Neural progenitor cell (in vitro differentiated cells): ENCODE data around the gene PTCD2. TPM values are rescaled to one million over a fixed set of nuclear protein-coding genes. Genes with fewer than 3 reads are reported as not detected.

Experiments used
- DNase-seq: peaks from one replicate; pipeline ENCODE4 v3.0.0-alpha.2; 2016; ENCODE audit warnings: low spot score
- H2AFZ ChIP-seq: fragments of 200-600 bp; sonication (generic); replicated peaks from 2 replicates; pipeline ENCODE4 v1.6.1; 2016; ENCODE audit warnings: antibody characterized with exemption
- H3F3A ChIP-seq: fragments of 200-600 bp; sonication (generic); 2 replicates; pipeline ENCODE4 v1.6.1; 2016; ENCODE audit warnings: antibody characterized with exemption, low read depth
- H3K27ac ChIP-seq: fragments of 200-600 bp; sonication (generic); 2 replicates; pipeline ENCODE4 v1.5.1; 2016; ENCODE audit warnings: mild to moderate bottlenecking
- H3K27me3 ChIP-seq: fragments of 200-600 bp; sonication (generic); 2 replicates; pipeline ENCODE4 v1.6.1; 2016; ENCODE audit warnings: mild to moderate bottlenecking, moderate library complexity
- H3K36me3 ChIP-seq: fragments of 200-600 bp; sonication (generic); 2 replicates; pipeline ENCODE4 v1.5.1; 2016
- H3K4me1 ChIP-seq: fragments of 200-600 bp; sonication (generic); 2 replicates; pipeline ENCODE4 v1.6.1; 2016; ENCODE audit warnings: mixed run types
- H3K4me2 ChIP-seq: fragments of 200-600 bp; sonication (generic); 2 replicates; pipeline ENCODE4 v1.6.1; 2016
- H3K4me3 ChIP-seq: fragments of 200-600 bp; sonication (generic); 2 replicates; pipeline ENCODE4 v1.5.1; 2016
- H3K79me2 ChIP-seq: fragments of 200-600 bp; sonication (generic); 2 replicates; pipeline ENCODE4 v1.6.1; 2016; ENCODE audit warnings: low read depth
- H3K9ac ChIP-seq: fragments of 200-600 bp; sonication (generic); 2 replicates; pipeline ENCODE4 v1.6.1; 2016
- H3K9me3 ChIP-seq: fragments of 200-600 bp; sonication (generic); 2 replicates; pipeline ENCODE4 v1.5.1; 2016; ENCODE audit warnings: low read depth
- H4K20me1 ChIP-seq: fragments of 200-600 bp; sonication (generic); 2 replicates; pipeline ENCODE4 v1.6.1; 2016; ENCODE audit warnings: low read depth
- H3K27ac Mint-ChIP-seq: 3 replicates; pipeline ENCODE4 v1.8.0; 2021; ENCODE audit warnings: mixed read lengths
- H3K27me3 Mint-ChIP-seq: 2 replicates; pipeline ENCODE4 v1.8.0; 2022; ENCODE audit warnings: low read depth, mild to moderate bottlenecking, inconsistent platforms, moderate library complexity, mixed read lengths; ENCODE audit not compliant: insufficient read depth
- H3K36me3 Mint-ChIP-seq: 3 replicates; pipeline ENCODE4 v1.8.0; 2021; ENCODE audit warnings: mixed read lengths
- H3K4me1 Mint-ChIP-seq: 3 replicates; pipeline ENCODE4 v1.8.0; 2021; ENCODE audit warnings: mixed read lengths
- H3K4me3 Mint-ChIP-seq: 3 replicates; pipeline ENCODE4 v1.8.0; 2021; ENCODE audit warnings: mild to moderate bottlenecking, moderate library complexity, mixed read lengths
- H3K9me3 Mint-ChIP-seq: 3 replicates; pipeline ENCODE4 v1.8.0; 2020; ENCODE audit warnings: mixed read lengths
- CTCF ChIP-seq: fragments of 200-600 bp; sonication (generic); IDR thresholded peaks from 2 replicates; pipeline ENCODE4 v1.5.1; 2017; ENCODE audit warnings: antibody characterized with exemption, mild to moderate bottlenecking
- EZH2 ChIP-seq: fragments of 200-600 bp; sonication (generic); IDR thresholded peaks from 2 replicates; pipeline ENCODE4 v1.6.1; 2017; ENCODE audit warnings: antibody characterized with exemption, mild to moderate bottlenecking, moderate library complexity
- EZH2phosphoT487 ChIP-seq: fragments of 200-600 bp; sonication (generic); IDR thresholded peaks from 2 replicates; pipeline ENCODE4 v1.6.1; 2017; ENCODE audit warnings: antibody characterized with exemption
- total RNA-seq: library from RNA; depleted of rRNA; stranded (reverse); fragments of >200 nt; gene quantifications from 2 replicates; pipeline ENCODE4 v1.2.3, GENCODE V29; 2015; ENCODE audit warnings: low replicate concordance

The PTCD2 gene
- total RNA-seq, 1 donor from 2014 or later = 13.7 TPM

DNA sequence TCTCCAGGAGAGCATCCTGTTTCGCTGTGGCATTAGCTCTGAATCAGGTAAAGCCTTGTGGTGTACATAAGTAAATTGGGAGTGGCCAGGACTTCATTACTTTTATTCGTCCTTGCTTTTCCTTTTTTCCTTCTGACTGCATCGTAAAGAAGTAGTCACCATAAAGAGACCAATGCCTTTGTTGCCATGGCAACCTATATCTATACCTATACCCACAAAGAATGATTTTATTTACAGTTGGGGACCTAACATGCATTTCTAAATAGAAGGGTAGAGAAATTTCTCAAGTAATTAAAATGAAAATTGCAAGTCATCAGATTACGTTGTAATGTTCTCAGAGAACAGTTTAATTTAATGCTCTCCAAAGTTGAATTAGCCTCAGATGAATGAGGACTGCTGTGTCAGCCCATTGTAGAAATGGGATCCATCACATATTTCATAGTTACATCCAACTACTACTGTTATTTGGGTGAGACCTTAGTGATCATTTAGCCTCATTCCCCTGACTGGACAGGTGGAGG is 18.6 kb downstream of the PTCD2 start:
- no peak overlapping the region for H3K4me2 ChIP-seq
- no peaks in the 10 kb centered on the region for H3K9me3 ChIP-seq
- H3K4me1 Mint-ChIP-seq = peaks cover 10% of the 10 kb centered on the region

DNA sequence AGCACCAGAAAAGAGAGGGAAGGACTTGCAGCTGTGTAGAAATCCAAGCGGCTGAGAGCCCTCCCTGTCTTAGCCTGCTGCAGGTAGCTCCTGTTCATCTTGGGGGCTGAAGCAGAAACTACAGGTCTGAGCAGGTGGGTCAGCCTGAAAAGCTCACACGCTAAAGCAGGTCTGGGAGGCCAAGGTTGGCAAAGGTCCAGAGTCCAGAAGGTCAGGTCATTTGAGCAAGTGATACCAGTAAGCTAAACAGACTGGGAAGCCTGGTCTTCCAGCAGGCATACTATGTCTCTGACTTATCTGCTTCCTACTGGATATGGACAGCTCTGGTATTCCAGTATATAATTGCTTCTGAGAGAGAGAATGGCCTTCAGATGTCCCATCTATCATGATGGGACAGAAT is 26.2 kb downstream of the PTCD2 start:
- no peaks in the 10 kb centered on the region for H3K27me3 ChIP-seq
- TF ChIP-seq EZH2 = no peak
- TF ChIP-seq EZH2phosphoT487 = no peak
- no peak for TF ChIP-seq CTCF
- no peak overlapping the region for H3K27ac Mint-ChIP-seq

More for the DNA sequence above, 18.6 kb downstream of the PTCD2 start:
- H3K27me3 Mint-ChIP-seq = no peaks in the 10 kb centered on the region
- no peaks in the 10 kb centered on the region for H3K27me3 ChIP-seq
- H3K9ac ChIP-seq = no peak overlapping the region
- no peak overlapping the region for H2AFZ ChIP-seq
- no peak overlapping the region for H3K4me3 ChIP-seq
- no peaks in the 10 kb centered on the region for H3F3A ChIP-seq
- H3K4me3 Mint-ChIP-seq = no peak overlapping the region
- H3K27ac Mint-ChIP-seq = no peak overlapping the region
- no peak for TF ChIP-seq EZH2
- TF ChIP-seq CTCF = no peak
- TF ChIP-seq EZH2phosphoT487 = no peak
- no peak for DNase-seq
- no peaks in the 10 kb centered on the region for H3K9me3 Mint-ChIP-seq
- no peaks in the 10 kb centered on the region for H3K36me3 ChIP-seq
- no peaks in the 10 kb centered on the region for H3K79me2 ChIP-seq
- H3K4me1 ChIP-seq = no peaks in the 10 kb centered on the region
- no peaks in the 10 kb centered on the region for H4K20me1 ChIP-seq
- peaks cover 24% of the 10 kb centered on the region for H3K36me3 Mint-ChIP-seq
- no peak overlapping the region for H3K27ac ChIP-seq

DNA sequence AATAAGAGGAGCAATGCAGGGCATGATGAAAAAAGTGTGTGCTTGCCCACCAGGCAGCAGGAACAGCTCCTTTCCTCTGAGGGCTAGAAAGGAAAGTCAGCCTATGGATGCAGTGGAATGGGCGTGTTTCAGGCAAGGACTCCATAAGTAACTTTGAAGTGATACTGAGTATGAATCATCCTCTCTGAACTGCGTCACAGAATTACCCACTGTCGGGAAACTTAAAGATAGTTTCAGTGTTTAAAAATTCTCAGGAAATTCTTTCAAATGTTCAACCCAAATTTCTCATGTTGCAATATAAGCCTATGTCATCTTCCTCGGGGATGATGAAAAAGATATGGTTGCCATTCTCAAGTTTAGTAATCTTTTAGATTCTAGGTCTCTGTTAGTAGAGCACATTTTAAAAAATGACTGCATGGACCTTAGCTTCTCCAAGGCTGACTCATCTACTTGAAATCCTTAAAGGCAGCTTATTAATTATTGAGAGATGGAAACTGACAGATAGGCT is 27.7 kb downstream of the PTCD2 start:
- Histone ChIP-seq H3F3A (no peaks in the 10 kb centered on the region), H3K4me3 (no peak overlapping the region), H3K36me3 (no peaks in the 10 kb centered on the region), H3K9ac (no peak overlapping the region), H3K27me3 (no peaks in the 10 kb centered on the region), H3K79me2 (no peaks in the 10 kb centered on the region), H2AFZ (no peak overlapping the region), H3K4me2 (no peak overlapping the region), H3K9me3 (no peaks in the 10 kb centered on the region), H3K4me1 (no peaks in the 10 kb centered on the region), H3K27ac (no peak overlapping the region), H4K20me1 (no peaks in the 10 kb centered on the region)
- H3K9me3 Mint-ChIP-seq = no peaks in the 10 kb centered on the region
- H3K4me1 Mint-ChIP-seq = peaks cover 11% of the 10 kb centered on the region
- H3K4me3 Mint-ChIP-seq = no peak overlapping the region
- no peak for DNase-seq
- H3K36me3 Mint-ChIP-seq = peaks cover 23% of the 10 kb centered on the region
- H3K27ac Mint-ChIP-seq = no peak overlapping the region
- no peaks in the 10 kb centered on the region for H3K27me3 Mint-ChIP-seq
- TF ChIP-seq CTCF (no peak), EZH2 (no peak)

More for the DNA sequence above, 26.2 kb downstream of the PTCD2 start:
- H3K4me1 ChIP-seq = no peaks in the 10 kb centered on the region
- H3K4me2 ChIP-seq = no peak overlapping the region
- H3K27ac ChIP-seq = no peak overlapping the region
- H3K9me3 Mint-ChIP-seq = no peaks in the 10 kb centered on the region
- no peak overlapping the region for H3K9ac ChIP-seq
- H3K79me2 ChIP-seq = no peaks in the 10 kb centered on the region
- no peaks in the 10 kb centered on the region for H3K36me3 ChIP-seq
- peaks cover 21% of the 10 kb centered on the region for H3K36me3 Mint-ChIP-seq
- no peak overlapping the region for H2AFZ ChIP-seq
- H3K4me3 Mint-ChIP-seq = no peak overlapping the region
- H4K20me1 ChIP-seq = no peaks in the 10 kb centered on the region
- no peaks in the 10 kb centered on the region for H3K9me3 ChIP-seq
- DNase-seq = no peak
- no peaks in the 10 kb centered on the region for H3K27me3 Mint-ChIP-seq
- H3K4me1 Mint-ChIP-seq = peaks cover 18% of the 10 kb centered on the region
- no peaks in the 10 kb centered on the region for H3F3A ChIP-seq
- no peak overlapping the region for H3K4me3 ChIP-seq
